Right lobe of liver (tissue), 6 donors: Measurements from ENCODE around the gene ANP32D. TPM values are rescaled to one million over a fixed set of nuclear protein-coding genes. Genes with fewer than 3 reads are reported as not detected.
"Not testable (repeated sequence)": the region's sequence is repeated elsewhere in the genome, so short reads cannot be mapped to it uniquely, and the experiment has no call there.

Source experiments
- ATAC-seq, 4 donors: fragments of 200-7000 bp; cut with Tn5 transposase; one replicate each; pipeline ENCODE4 v1.9.1; 2020; ENCODE audit warnings: mild to moderate bottlenecking in 4 of 4, moderate library complexity in 4 of 4
- DNase-seq, 3 donors: peaks; one replicate each; pipeline ENCODE4 v3.0.0-alpha.2; 2020
- H3K27ac ChIP-seq, 3 donors: fragments of 200-600 bp; one replicate each; pipeline ENCODE4 v1.8.0; 2022
- H3K27me3 ChIP-seq, 2 donors: fragments of 200-600 bp; one replicate each; pipeline ENCODE4 v1.8.0; 2022
- H3K36me3 ChIP-seq, 4 donors: fragments of 200-600 bp; sonication (generic) in 1 of 4; one replicate each; pipeline versions ENCODE4 v1.5.1 to v1.8.0; 2017 to 2022; ENCODE audit warnings: control low read depth in 1 of 4
- H3K4me1 ChIP-seq, 4 donors: fragments of 200-600 bp; sonication (generic) in 1 of 4; one replicate each; pipeline versions ENCODE4 v1.5.1 to v1.8.0; 2017 to 2022; ENCODE audit warnings: control low read depth in 1 of 4
- H3K4me3 ChIP-seq, 3 donors: fragments of 200-600 bp; one replicate each; pipeline ENCODE4 v1.8.0; 2022
- H3K9me3 ChIP-seq, 4 donors: fragments of 200-600 bp; sonication (generic) in 1 of 4; one replicate each; pipeline versions ENCODE4 v1.5.1 to v1.8.0; 2017 to 2022; ENCODE audit warnings: control low read depth in 1 of 4
- CTCF ChIP-seq, 4 donors: fragments of 200-600 bp in 3 of 4; fragments of 450-650 bp in 1 of 4; IDR thresholded peaks; one replicate each; pipeline versions ENCODE4 v1.5.1 to v1.8.0; 2016 to 2022; ENCODE audit warnings: antibody characterized with exemption in 4 of 4, mild to moderate bottlenecking in 2 of 4
- POLR2A ChIP-seq: fragments of 450-650 bp; IDR thresholded peaks from one replicate; pipeline ENCODE4 v1.6.1; 2017; ENCODE audit warnings: antibody characterized with exemption, mild to moderate bottlenecking
- WGBS: methylation state at CpG from one replicate; pipeline ENCODE4 v1.1.6; 2018; ENCODE audit warnings: low coverage, low lambda C conversion rate; ENCODE audit not compliant: insufficient coverage; ENCODE audit errors: missing lambda C conversion rate; 5-methylcytosine and 5-hydroxymethylcytosine counted together
- intact Hi-C, 2 donors: fragments of 100-400 bp; cut with DNase I; formaldehyde crosslinking; loops; one replicate each; pipeline versions ENCODE4 v1.11.2 to v1.14.1; 2022
- total RNA-seq, 6 experiments: library from RNA; depleted of rRNA in 2 of 6; stranded (reverse); fragments of >200 nt in 2 of 6; fragmentation: NEBNext Ultra II Directional in 3 of 6; extraction: Animal tissue kit (Norgen Biotek cat#: 25700) in 3 of 6; gene quantifications; one replicate each; pipeline versions ENCODE4 v1.1.0 to v1.2.4, GENCODE V29; 2016 to 2023
- donor health status: DM: no; HTN: yes; CAD: no.
- donor health status: DM: no; HTN: no; CAD: no.
- donor health status: DM: no; HTN: no; CAD: no.
- donor health status: DM: no; HTN: yes; CAD: no.
- donor health status: DM: no; HTN: yes; CAD: no.

Gene ANP32D
- total RNA-seq, 6 experiments from 2014 or later, result not detected

GRCh38 chr12:48510111-48510510, 37.8 kb downstream of the ANP32D start:
- Histone ChIP-seq H3K36me3 (no peaks in the 10 kb centered on the region), H3K27me3 (no peaks in the 10 kb centered on the region), H3K4me3 (no peak overlapping the region), H3K9me3 (peaks cover 0 to 10% (median 0%) of the 10 kb centered on the region in 4 donors), H3K27ac (no peak overlapping the region), H3K4me1 (no peaks in the 10 kb centered on the region)
- 11% methylated on average over 1 of the region's 1 CpG for WGBS
- ATAC-seq (no peak), DNase-seq (no peak)
- TF ChIP-seq POLR2A (no peak), CTCF (IDR thresholded peaks at IDR 0.05) (no peak)
- intact Hi-C loops, result no loop called here

- Histone ChIP-seq H3K36me3 (no peaks in the 10 kb centered on the region), H3K4me3 (no peak overlapping the region), H3K4me1 (no peaks in the 10 kb centered on the region), H3K27ac (no peak overlapping the region), H3K27me3 (no peaks in the 10 kb centered on the region), H3K9me3 (peaks cover 0 to 10% (median 0%) of the 10 kb centered on the region in 4 donors)
- DNase-seq, result no peak
- 53% methylated on average over 2 of the region's 2 CpGs for WGBS
- ATAC-seq, result no peak
- intact Hi-C loops, result no loop called here
- TF ChIP-seq CTCF (IDR thresholded peaks at IDR 0.05), result no peak
- TF ChIP-seq POLR2A, result no peak
These were observed 40.5 kb downstream of the ANP32D start for GRCh38 chr12:48512855-48513254.

DNA sequence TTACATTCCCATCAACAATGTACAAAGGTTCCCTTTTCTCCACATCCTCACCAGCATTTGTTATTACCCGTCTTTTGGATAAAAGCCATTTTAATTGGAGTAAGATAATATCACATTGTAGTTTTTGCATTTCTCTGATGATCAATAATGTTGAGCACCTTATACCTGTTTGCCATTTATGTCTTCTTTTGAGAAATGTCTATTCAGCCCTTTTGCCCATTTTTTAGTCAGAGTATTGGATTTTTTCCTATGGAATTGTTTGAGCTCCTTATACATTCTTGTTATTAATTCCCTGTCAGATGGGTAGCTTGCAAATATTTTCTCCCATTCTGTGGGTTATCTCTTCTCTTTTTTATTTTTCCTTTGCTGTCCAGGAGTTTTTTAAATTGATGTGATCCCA, 42.4 kb downstream of the ANP32D start:
- Histone ChIP-seq H3K4me1 (no peaks in the 10 kb centered on the region), H3K36me3 (no peaks in the 10 kb centered on the region), H3K9me3 (peaks cover 0 to 10% (median 0%) of the 10 kb centered on the region in 4 donors), H3K4me3 (no peak overlapping the region), H3K27me3 (no peaks in the 10 kb centered on the region), H3K27ac (no peak overlapping the region)
- DNase-seq (no peak), ATAC-seq (no peak)
- intact Hi-C loops, result no loop called here
- WGBS, result 67% methylated on average over 1 of the region's 1 CpG
- TF ChIP-seq CTCF (IDR thresholded peaks at IDR 0.05), result no peak
- no peak for TF ChIP-seq POLR2A

DNA sequence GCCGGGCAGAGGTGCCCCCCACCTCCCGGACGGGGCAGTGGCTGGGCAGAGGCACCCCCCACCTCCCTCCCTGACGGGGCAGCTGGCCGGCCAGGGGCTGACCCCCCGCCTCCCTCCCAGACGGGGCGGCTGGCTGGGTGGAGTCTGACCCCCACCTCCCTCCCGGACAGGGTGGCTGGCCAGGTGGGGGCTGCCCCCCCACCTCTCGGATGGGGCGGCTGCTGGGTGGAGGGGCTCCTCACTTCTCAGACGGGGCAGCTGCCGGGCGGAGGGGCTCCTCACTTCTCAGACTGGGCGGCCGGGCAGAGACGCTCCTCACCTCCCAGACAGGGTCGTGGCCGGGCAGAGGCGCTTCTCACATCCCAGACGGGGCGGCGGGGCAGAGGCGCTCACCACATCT, 48.0 kb downstream of the ANP32D start:
- ATAC-seq, H3K27ac ChIP-seq, H3K27me3 ChIP-seq, H3K9me3 ChIP-seq, H3K36me3 ChIP-seq, DNase-seq, H3K4me3 ChIP-seq, H3K4me1 ChIP-seq, intact Hi-C loops: not testable (repeated sequence)
- no CpG with 5 or more reads among the region's 24 CpGs for WGBS

Other genes starting within 250 kb of the ANP32D start
- gene ZNF641, start 121.6 kb upstream of the ANP32D start, total RNA-seq, result 1 to 10 TPM; 6.5 to 8.4 (median 7.2) TPM
- not detected for gene C12orf54, start 9.9 kb downstream of the ANP32D start, total RNA-seq
- not detected for gene OR8S1, start 53.1 kb downstream of the ANP32D start, total RNA-seq
- gene LALBA, start 97.5 kb downstream of the ANP32D start, total RNA-seq, result not detected
- gene KANSL2, start 209.7 kb downstream of the ANP32D start, total RNA-seq, result 10 to 100 TPM in 3 of 6 experiments, 1 to 10 TPM in 3; 6.4 to 24.3 (median 12.0) TPM
- gene CCNT1, start 244.1 kb downstream of the ANP32D start, total RNA-seq, result 10 to 100 TPM; 10.7 to 18.9 (median 13.9) TPM